ENCODE measurements around the gene METTL24. TPM values are rescaled to one million over a fixed set of nuclear protein-coding genes. Genes with fewer than 3 reads are reported as not detected.
A peak's percentile ranks its signal among the peaks of the same experiment; 100 is the strongest.
"Not testable (repeated sequence)": the region's sequence is repeated elsewhere in the genome, so short reads cannot be mapped to it uniquely, and the experiment has no call there.

METTL24 gene
- total RNA-seq, 1 experiment from 2014 or later, result not detected

DNA sequence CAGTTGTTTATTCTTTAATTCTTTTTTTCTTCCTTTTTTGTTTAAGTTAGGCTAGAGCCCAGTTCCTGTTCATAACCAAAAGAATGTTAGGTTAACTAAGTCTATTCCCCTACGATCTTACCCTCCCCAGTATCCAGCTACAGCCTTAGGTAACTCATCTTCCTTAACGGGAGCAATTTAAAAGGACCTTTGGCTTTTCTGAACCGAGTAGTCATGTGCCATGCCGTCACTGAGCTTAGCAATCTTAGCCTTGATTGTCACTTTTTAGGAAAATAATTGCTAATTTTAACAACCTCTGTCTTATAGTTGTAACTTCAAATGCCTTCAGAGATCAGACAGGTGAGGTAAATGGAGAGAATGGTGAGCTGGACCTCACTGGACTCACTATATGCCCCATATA lies 6.2 kb downstream of the METTL24 start:
- H2AFZ ChIP-seq (ENCODE audit: low read length), result no peak overlapping the region
- no peaks in the 10 kb centered on the region for H3K9me2 ChIP-seq (replicated peaks; ENCODE audit: insufficient read depth, low read length)
- no peak overlapping the region for H3K4me2 ChIP-seq (ENCODE audit: low read depth, low read length, poor library complexity, severe bottlenecking)

GRCh38 chr6:110351546-110351945 lies 6.6 kb downstream of the METTL24 start:
- no peaks in the 10 kb centered on the region for H3K79me2 ChIP-seq (ENCODE audit: low read length)
- H3K27me3 ChIP-seq (ENCODE audit: low read length), result no peaks in the 10 kb centered on the region
- H3K9me3 ChIP-seq (ENCODE audit: low read length), result no peaks in the 10 kb centered on the region
- no peak overlapping the region for H3K27ac ChIP-seq (ENCODE audit: low read length)
- H3K36me3 ChIP-seq (ENCODE audit: insufficient read depth, low read length), result no peaks in the 10 kb centered on the region
- H3K4me1 ChIP-seq (ENCODE audit: low read length), result peaks cover 10% of the 10 kb centered on the region
- no peak overlapping the region for H3K4me3 ChIP-seq (ENCODE audit: low read length)
- DNase-seq, result no peak
- no peak overlapping the region for H3K4me2 ChIP-seq (ENCODE audit: low read depth, low read length, poor library complexity, severe bottlenecking)
- no peaks in the 10 kb centered on the region for H4K20me1 ChIP-seq (ENCODE audit: insufficient read depth, low read depth, low read length)
- H3K9me2 ChIP-seq (replicated peaks; ENCODE audit: insufficient read depth, low read length), result no peaks in the 10 kb centered on the region
- H3K9ac ChIP-seq (ENCODE audit: low read length), result no peak overlapping the region
- no peak overlapping the region for H2AFZ ChIP-seq (ENCODE audit: low read length)

More for the DNA sequence above, 6.2 kb downstream of the METTL24 start:
- Histone ChIP-seq H3K27ac (ENCODE audit: low read length) (no peak overlapping the region), H3K27me3 (ENCODE audit: low read length) (no peaks in the 10 kb centered on the region), H3K4me1 (ENCODE audit: low read length) (peaks cover 10% of the 10 kb centered on the region), H3K36me3 (ENCODE audit: insufficient read depth, low read length) (no peaks in the 10 kb centered on the region), H4K20me1 (ENCODE audit: insufficient read depth, low read depth, low read length) (no peaks in the 10 kb centered on the region), H3K9me3 (ENCODE audit: low read length) (no peaks in the 10 kb centered on the region), H3K79me2 (ENCODE audit: low read length) (no peaks in the 10 kb centered on the region), H3K9ac (ENCODE audit: low read length) (no peak overlapping the region), H3K4me3 (ENCODE audit: low read length) (no peak overlapping the region)
- no peak for DNase-seq

DNA sequence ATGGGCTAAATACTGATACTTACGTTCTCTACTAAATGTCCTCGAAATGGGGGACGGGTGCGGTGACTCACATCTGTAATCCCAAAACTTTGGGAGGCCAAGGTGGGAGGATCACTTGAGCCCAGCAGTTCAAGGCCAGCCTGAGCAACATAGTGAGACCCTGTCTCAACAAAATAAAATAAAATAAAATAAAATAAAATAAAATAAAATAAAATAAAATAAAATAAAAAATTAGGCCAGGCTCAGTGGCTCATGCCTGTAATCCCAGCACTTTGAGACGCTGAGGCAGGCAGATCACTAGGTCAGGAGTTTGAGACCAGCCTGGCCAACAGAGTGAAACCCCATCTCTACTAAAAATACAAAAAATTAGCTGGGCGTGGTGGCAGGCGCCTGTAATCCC lies 7.6 kb downstream of the METTL24 start:
- H3K9me3 ChIP-seq (ENCODE audit: low read length); DNase-seq; H3K79me2 ChIP-seq (ENCODE audit: low read length); H3K4me2 ChIP-seq (ENCODE audit: low read depth, low read length, poor library complexity, severe bottlenecking); H3K4me3 ChIP-seq (ENCODE audit: low read length); H3K36me3 ChIP-seq (ENCODE audit: insufficient read depth, low read length); H3K9me2 ChIP-seq (replicated peaks; ENCODE audit: insufficient read depth, low read length); H3K27me3 ChIP-seq (ENCODE audit: low read length); H2AFZ ChIP-seq (ENCODE audit: low read length); H3K27ac ChIP-seq (ENCODE audit: low read length); H4K20me1 ChIP-seq (ENCODE audit: insufficient read depth, low read depth, low read length); H3K9ac ChIP-seq (ENCODE audit: low read length): not testable (repeated sequence)
- H3K4me1 ChIP-seq (ENCODE audit: low read length), result peaks cover 16% of the 10 kb centered on the region

GRCh38 chr6:110348961-110349690 lies 9.0 kb downstream of the METTL24 start:
- H3K27me3 ChIP-seq (ENCODE audit: low read length), result no peaks in the 10 kb centered on the region

DNA sequence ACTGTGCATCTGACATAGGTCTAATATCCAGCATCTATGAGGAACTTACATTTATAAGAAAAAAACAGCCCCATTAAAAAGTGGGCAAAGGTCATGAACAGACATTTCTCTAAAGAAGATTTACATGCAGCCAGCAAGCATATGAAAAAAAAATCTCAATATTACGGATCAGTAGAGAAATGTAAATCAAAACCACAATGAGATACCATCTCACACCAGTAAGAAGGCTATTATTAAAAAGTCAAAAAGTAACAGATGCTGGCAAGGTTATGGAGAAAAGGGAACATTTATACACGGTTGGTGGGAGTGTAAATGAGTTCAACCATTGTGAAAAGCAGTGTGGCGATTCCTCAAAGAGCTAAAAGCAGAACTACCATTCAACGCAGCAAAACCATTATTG lies 13.1 kb downstream of the METTL24 start:
- no peaks in the 10 kb centered on the region for H3K9me2 ChIP-seq (replicated peaks; ENCODE audit: insufficient read depth, low read length)
- H3K9ac ChIP-seq (ENCODE audit: low read length), result no peak overlapping the region
- peaks cover 25% of the 10 kb centered on the region for H3K4me1 ChIP-seq (ENCODE audit: low read length)
- no peaks in the 10 kb centered on the region for H3K36me3 ChIP-seq (ENCODE audit: insufficient read depth, low read length)
- H3K27me3 ChIP-seq (ENCODE audit: low read length), result no peaks in the 10 kb centered on the region
- DNase-seq, result peak; percentile 63
- no peaks in the 10 kb centered on the region for H4K20me1 ChIP-seq (ENCODE audit: insufficient read depth, low read depth, low read length)
- no peaks in the 10 kb centered on the region for H3K9me3 ChIP-seq (ENCODE audit: low read length)
- H3K4me2 ChIP-seq (ENCODE audit: low read depth, low read length, poor library complexity, severe bottlenecking), result no peak overlapping the region
- no peaks in the 10 kb centered on the region for H3K79me2 ChIP-seq (ENCODE audit: low read length)
- no peak overlapping the region for H3K4me3 ChIP-seq (ENCODE audit: low read length)
- H2AFZ ChIP-seq (ENCODE audit: low read length), result no peak overlapping the region
- H3K27ac ChIP-seq (ENCODE audit: low read length), result no peak overlapping the region

More at GRCh38 chr6:110348961-110349690, 9.0 kb downstream of the METTL24 start:
- no peak overlapping the region for H3K9ac ChIP-seq (ENCODE audit: low read length)
- no peaks in the 10 kb centered on the region for H4K20me1 ChIP-seq (ENCODE audit: insufficient read depth, low read depth, low read length)
- no peak for DNase-seq
- H3K27ac ChIP-seq (ENCODE audit: low read length), result no peak overlapping the region
- H3K79me2 ChIP-seq (ENCODE audit: low read length), result no peaks in the 10 kb centered on the region
- no peaks in the 10 kb centered on the region for H3K36me3 ChIP-seq (ENCODE audit: insufficient read depth, low read length)
- no peaks in the 10 kb centered on the region for H3K9me3 ChIP-seq (ENCODE audit: low read length)
- H3K4me2 ChIP-seq (ENCODE audit: low read depth, low read length, poor library complexity, severe bottlenecking), result no peak overlapping the region
- no peak overlapping the region for H3K4me3 ChIP-seq (ENCODE audit: low read length)
- no peaks in the 10 kb centered on the region for H3K9me2 ChIP-seq (replicated peaks; ENCODE audit: insufficient read depth, low read length)
- H3K4me1 ChIP-seq (ENCODE audit: low read length), result peaks cover 25% of the 10 kb centered on the region
- no peak overlapping the region for H2AFZ ChIP-seq (ENCODE audit: low read length)

GRCh38 chr6:110342759-110343158 lies 15.4 kb downstream of the METTL24 start:
- Histone ChIP-seq H3K9me2 (replicated peaks; ENCODE audit: insufficient read depth, low read length) (no peaks in the 10 kb centered on the region), H3K9me3 (ENCODE audit: low read length) (no peaks in the 10 kb centered on the region), H3K27me3 (ENCODE audit: low read length) (no peaks in the 10 kb centered on the region), H3K4me3 (ENCODE audit: low read length) (no peak overlapping the region), H3K4me1 (ENCODE audit: low read length) (peaks cover 18% of the 10 kb centered on the region), H3K9ac (ENCODE audit: low read length) (no peak overlapping the region), H3K79me2 (ENCODE audit: low read length) (no peaks in the 10 kb centered on the region), H3K4me2 (ENCODE audit: low read depth, low read length, poor library complexity, severe bottlenecking) (no peak overlapping the region), H4K20me1 (ENCODE audit: insufficient read depth, low read depth, low read length) (no peaks in the 10 kb centered on the region), H3K36me3 (ENCODE audit: insufficient read depth, low read length) (no peaks in the 10 kb centered on the region), H2AFZ (ENCODE audit: low read length) (no peak overlapping the region), H3K27ac (ENCODE audit: low read length) (no peak overlapping the region)
- DNase-seq, result no peak

DNA sequence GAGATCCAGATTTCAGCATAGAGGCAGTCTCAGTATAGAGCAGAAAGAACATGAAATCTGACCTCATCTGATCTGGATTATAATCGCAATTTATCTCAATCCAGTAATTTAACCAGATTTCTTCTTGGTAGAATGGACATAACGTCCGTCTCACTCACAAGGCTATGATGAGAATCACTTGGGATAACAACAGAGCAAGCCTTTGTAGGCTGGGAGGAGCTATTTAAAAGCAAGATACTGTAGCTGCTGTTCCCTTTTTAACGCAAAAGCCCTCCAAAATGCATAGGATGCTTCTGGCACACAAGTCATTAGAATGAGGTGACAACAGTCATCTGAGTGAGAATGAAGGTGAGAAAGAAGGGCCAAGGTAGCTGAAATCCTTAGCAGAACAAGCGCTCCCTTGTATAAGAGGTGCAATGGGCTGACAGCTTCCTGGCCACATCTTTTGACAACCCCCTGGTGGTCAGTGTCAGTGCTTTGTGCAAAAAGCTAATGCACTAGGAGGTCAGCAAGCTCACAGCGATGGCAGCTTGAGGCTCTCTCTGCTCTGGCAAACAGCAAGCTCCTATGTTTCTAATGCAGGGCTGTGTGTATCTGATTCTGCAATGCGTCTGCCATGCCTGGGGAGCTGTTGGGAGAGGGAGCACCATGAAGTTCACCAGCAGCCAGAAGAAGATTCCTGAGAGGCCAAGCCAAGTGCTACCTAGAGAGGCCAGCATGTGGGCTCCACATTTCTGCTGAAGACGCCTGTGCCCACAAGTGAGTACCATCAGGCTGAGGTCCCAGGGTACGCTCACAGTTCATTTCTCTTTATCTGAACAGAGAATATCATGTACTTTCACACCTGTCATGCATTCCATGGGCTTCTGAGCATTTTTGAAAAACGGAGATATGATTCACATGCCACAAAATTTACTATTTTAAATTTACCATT lies 16.2 kb downstream of the METTL24 start:
- DNase-seq, result peak; percentile 74
- no peak overlapping the region for H2AFZ ChIP-seq (ENCODE audit: low read length)
- H3K9me2 ChIP-seq (replicated peaks; ENCODE audit: insufficient read depth, low read length), result no peaks in the 10 kb centered on the region
- no peaks in the 10 kb centered on the region for H3K27me3 ChIP-seq (ENCODE audit: low read length)
- H3K9ac ChIP-seq (ENCODE audit: low read length), result no peak overlapping the region
- H3K4me2 ChIP-seq (ENCODE audit: low read depth, low read length, poor library complexity, severe bottlenecking), result no peak overlapping the region
- no peak overlapping the region for H3K27ac ChIP-seq (ENCODE audit: low read length)
- H3K79me2 ChIP-seq (ENCODE audit: low read length), result no peaks in the 10 kb centered on the region
- H3K36me3 ChIP-seq (ENCODE audit: insufficient read depth, low read length), result no peaks in the 10 kb centered on the region
- H4K20me1 ChIP-seq (ENCODE audit: insufficient read depth, low read depth, low read length), result no peaks in the 10 kb centered on the region
- H3K4me3 ChIP-seq (ENCODE audit: low read length), result no peak overlapping the region
- peaks cover 24% of the 10 kb centered on the region for H3K4me1 ChIP-seq (ENCODE audit: low read length)
- H3K9me3 ChIP-seq (ENCODE audit: low read length), result no peaks in the 10 kb centered on the region

DNA sequence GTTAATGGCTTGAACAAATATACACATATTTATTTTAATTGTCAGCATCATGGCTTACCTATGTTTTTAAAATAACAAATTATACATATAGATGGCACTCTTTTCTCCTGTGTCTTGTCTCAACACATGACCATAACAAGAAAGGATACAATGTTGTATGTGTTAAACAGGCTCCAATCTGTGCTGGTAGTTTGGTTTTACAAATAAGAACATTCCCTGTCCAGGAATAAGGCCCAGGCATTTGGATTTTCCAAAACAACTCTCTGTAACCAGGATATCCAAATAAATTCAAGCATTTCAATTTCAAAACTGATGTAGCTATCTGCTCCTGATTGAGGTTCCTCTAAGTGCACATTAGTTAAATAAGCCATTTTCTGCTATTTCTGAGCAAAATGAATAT lies 17.1 kb downstream of the METTL24 start:
- Histone ChIP-seq H3K9ac (ENCODE audit: low read length) (no peak overlapping the region), H3K9me2 (replicated peaks; ENCODE audit: insufficient read depth, low read length) (no peaks in the 10 kb centered on the region), H3K9me3 (ENCODE audit: low read length) (no peaks in the 10 kb centered on the region), H3K4me1 (ENCODE audit: low read length) (peaks cover 22% of the 10 kb centered on the region), H3K4me3 (ENCODE audit: low read length) (no peak overlapping the region), H3K27me3 (ENCODE audit: low read length) (no peaks in the 10 kb centered on the region), H3K27ac (ENCODE audit: low read length) (no peak overlapping the region), H2AFZ (ENCODE audit: low read length) (no peak overlapping the region), H3K4me2 (ENCODE audit: low read depth, low read length, poor library complexity, severe bottlenecking) (no peak overlapping the region), H3K36me3 (ENCODE audit: insufficient read depth, low read length) (no peaks in the 10 kb centered on the region), H3K79me2 (ENCODE audit: low read length) (no peaks in the 10 kb centered on the region), H4K20me1 (ENCODE audit: insufficient read depth, low read depth, low read length) (no peaks in the 10 kb centered on the region)
- DNase-seq, result no peak

Measured in Karpas-422 (cell line).